ENCODE results near the gene PPP3CB.
A peak's percentile ranks its signal among the peaks of the same experiment; 100 is the strongest.
"Not testable (repeated sequence)": the region's sequence is repeated elsewhere in the genome, so short reads cannot be mapped to it uniquely, and the experiment has no call there.

Gene PPP3CB

DNA sequence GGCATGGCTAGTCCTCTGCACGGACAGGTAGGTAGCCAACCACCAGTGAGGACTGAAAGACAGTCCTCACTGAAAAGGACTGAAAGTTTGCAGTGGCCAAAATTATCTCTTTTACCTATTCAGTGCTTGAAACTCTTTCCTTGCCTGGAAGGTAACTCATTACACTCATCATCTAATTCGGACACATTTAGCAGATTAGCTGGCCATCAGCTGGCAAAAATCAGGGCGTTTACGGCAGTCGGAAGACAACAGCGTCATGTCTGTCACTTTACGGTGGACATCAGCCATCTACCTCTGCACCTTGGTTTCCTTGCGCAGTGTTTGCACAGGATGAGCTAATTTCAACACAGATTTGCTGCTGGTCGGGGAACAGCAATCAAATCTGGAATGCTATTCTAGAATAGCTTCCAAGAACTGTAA lies 82.7 kb downstream of the PPP3CB start:
- Histone ChIP-seq H3K36me3 (ENCODE audit: insufficient read depth, low read length) (no peaks in the 10 kb centered on the region), H3K4me2 (ENCODE audit: low read length) (peak overlapping the region; percentile 87), H3K27me3 (ENCODE audit: control insufficient read depth, insufficient read depth, low read length) (no peaks in the 10 kb centered on the region), H3K9ac (ENCODE audit: low read depth, low read length) (peak overlapping the region; percentile 94), H3K9me3 (replicated peaks; ENCODE audit: low read length) (no peaks in the 10 kb centered on the region), H3K4me3 (ENCODE audit: low read length) (peak overlapping the region; percentile 91), H3K4me1 (ENCODE audit: control insufficient read depth, insufficient read depth, low read length) (peaks cover 16% of the 10 kb centered on the region)

- no peak overlapping the region for H3K4me3 ChIP-seq (ENCODE audit: low read length)
- H3K4me1 ChIP-seq (ENCODE audit: control insufficient read depth, insufficient read depth, low read length) = peaks cover 18% of the 10 kb centered on the region
- peaks cover 12% of the 10 kb centered on the region for H3K36me3 ChIP-seq (ENCODE audit: insufficient read depth, low read length)
- H3K9ac ChIP-seq (ENCODE audit: low read depth, low read length) = no peak overlapping the region
- H3K9me3 ChIP-seq (replicated peaks; ENCODE audit: low read length) = no peaks in the 10 kb centered on the region
- no peaks in the 10 kb centered on the region for H3K27me3 ChIP-seq (ENCODE audit: control insufficient read depth, insufficient read depth, low read length)
- H3K4me2 ChIP-seq (ENCODE audit: low read length) = no peak overlapping the region
Measured at GRCh38 chr10:73410897-73411296, 84.9 kb downstream of the PPP3CB start.

DNA sequence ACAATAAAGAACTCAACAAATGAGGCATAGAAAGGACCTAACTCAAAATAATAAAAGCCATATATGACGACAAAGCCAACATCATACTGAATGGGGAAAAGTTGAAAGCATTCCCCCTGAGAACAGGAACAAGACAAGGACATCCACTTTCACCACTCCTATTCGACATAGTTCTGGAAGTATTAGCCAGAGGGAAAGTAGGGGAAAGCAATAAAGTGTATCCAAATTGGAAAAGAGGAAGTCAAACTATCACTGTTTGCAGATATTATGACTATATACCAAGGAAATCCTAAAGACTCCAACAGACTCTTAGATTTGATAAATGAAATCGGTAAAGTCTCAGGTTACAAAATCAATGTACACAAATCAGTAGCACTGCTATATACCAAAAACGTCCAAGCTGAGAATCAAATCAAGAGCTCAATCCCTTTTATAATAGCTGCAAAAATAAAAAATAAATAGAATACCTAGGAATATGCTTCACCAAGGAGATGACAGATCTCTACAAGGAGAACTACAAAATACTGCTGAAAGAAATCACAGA lies 86.8 kb downstream of the PPP3CB start:
- H3K9me3 ChIP-seq (replicated peaks; ENCODE audit: low read length) = no peaks in the 10 kb centered on the region
- no peak overlapping the region for H3K4me2 ChIP-seq (ENCODE audit: low read length)
- peaks cover 12% of the 10 kb centered on the region for H3K36me3 ChIP-seq (ENCODE audit: insufficient read depth, low read length)
- no peak overlapping the region for H3K9ac ChIP-seq (ENCODE audit: low read depth, low read length)
- H3K4me1 ChIP-seq (ENCODE audit: control insufficient read depth, insufficient read depth, low read length) = peaks cover 18% of the 10 kb centered on the region
- no peak overlapping the region for H3K4me3 ChIP-seq (ENCODE audit: low read length)
- H3K27me3 ChIP-seq (ENCODE audit: control insufficient read depth, insufficient read depth, low read length) = no peaks in the 10 kb centered on the region

- H3K4me1 ChIP-seq (ENCODE audit: control insufficient read depth, insufficient read depth, low read length) = peaks cover 18% of the 10 kb centered on the region
- no peaks in the 10 kb centered on the region for H3K27me3 ChIP-seq (ENCODE audit: control insufficient read depth, insufficient read depth, low read length)
- H3K4me3 ChIP-seq (ENCODE audit: low read length) = no peak overlapping the region
- no peak overlapping the region for H3K4me2 ChIP-seq (ENCODE audit: low read length)
- no peaks in the 10 kb centered on the region for H3K9me3 ChIP-seq (replicated peaks; ENCODE audit: low read length)
- H3K9ac ChIP-seq (ENCODE audit: low read depth, low read length) = no peak overlapping the region
- peaks cover 12% of the 10 kb centered on the region for H3K36me3 ChIP-seq (ENCODE audit: insufficient read depth, low read length)
Measured at GRCh38 chr10:73408061-73408460, 87.8 kb downstream of the PPP3CB start.

GRCh38 chr10:73407495-73407894 lies 88.3 kb downstream of the PPP3CB start:
- no peaks in the 10 kb centered on the region for H3K9me3 ChIP-seq (replicated peaks; ENCODE audit: low read length)
- H3K27me3 ChIP-seq (ENCODE audit: control insufficient read depth, insufficient read depth, low read length) = no peaks in the 10 kb centered on the region
- H3K9ac ChIP-seq (ENCODE audit: low read depth, low read length) = no peak overlapping the region
- H3K4me1 ChIP-seq (ENCODE audit: control insufficient read depth, insufficient read depth, low read length) = peaks cover 18% of the 10 kb centered on the region
- H3K4me2 ChIP-seq (ENCODE audit: low read length) = no peak overlapping the region
- no peak overlapping the region for H3K4me3 ChIP-seq (ENCODE audit: low read length)
- peaks cover 12% of the 10 kb centered on the region for H3K36me3 ChIP-seq (ENCODE audit: insufficient read depth, low read length)

DNA sequence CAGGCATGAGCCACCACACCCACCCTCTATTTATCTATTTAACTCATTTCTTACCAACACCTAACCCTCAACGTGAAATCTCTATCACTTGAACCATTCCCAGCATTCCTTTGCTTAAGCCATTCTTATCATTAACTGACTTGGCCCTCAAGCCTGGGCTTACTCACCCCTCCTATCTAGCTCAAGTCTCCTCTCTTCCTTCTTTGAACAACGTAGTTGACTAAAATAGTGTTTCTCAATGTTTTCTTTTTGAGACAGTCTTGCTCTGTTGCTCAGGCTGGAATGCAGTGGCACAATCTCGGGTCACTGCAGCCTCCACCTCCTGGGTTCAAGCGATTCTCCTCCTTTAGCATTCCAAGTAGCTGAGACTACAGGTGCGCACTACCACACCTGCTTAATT lies 89.0 kb downstream of the PPP3CB start:
- Histone ChIP-seq H3K27me3 (ENCODE audit: control insufficient read depth, insufficient read depth, low read length) (no peaks in the 10 kb centered on the region), H3K9me3 (replicated peaks; ENCODE audit: low read length) (no peaks in the 10 kb centered on the region), H3K4me1 (ENCODE audit: control insufficient read depth, insufficient read depth, low read length) (peaks cover 13% of the 10 kb centered on the region), H3K4me3 (ENCODE audit: low read length) (no peak overlapping the region), H3K36me3 (ENCODE audit: insufficient read depth, low read length) (peaks cover 12% of the 10 kb centered on the region), H3K9ac (ENCODE audit: low read depth, low read length) (no peak overlapping the region), H3K4me2 (ENCODE audit: low read length) (no peak overlapping the region)

GRCh38 chr10:73405556-73405955 lies 90.3 kb downstream of the PPP3CB start:
- no peak overlapping the region for H3K4me2 ChIP-seq (ENCODE audit: low read length)

DNA sequence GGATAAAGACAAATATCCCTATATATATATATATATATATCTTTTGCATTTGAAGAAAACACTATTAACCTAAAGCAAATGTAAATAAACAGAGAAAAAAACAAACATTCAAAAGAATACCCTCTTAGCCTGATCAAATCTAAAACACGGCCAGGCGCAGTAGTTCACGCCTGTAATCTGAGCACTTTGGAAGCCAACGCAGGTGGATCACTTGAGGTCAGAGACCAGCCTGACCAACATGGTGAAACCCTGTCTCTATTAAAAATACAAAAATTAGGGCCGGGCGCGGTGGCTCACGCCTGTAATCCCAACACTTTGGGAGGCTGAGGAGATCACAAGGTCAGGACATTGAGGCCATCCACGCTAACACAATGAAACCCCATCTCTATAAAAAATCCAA lies 91.1 kb downstream of the PPP3CB start:
- Histone ChIP-seq H3K9me3 (replicated peaks; ENCODE audit: low read length) (no peaks in the 10 kb centered on the region), H3K4me1 (ENCODE audit: control insufficient read depth, insufficient read depth, low read length) (peaks cover 12% of the 10 kb centered on the region), H3K4me2 (ENCODE audit: low read length) (no peak overlapping the region), H3K36me3 (ENCODE audit: insufficient read depth, low read length) (peaks cover 17% of the 10 kb centered on the region), H3K27me3 (ENCODE audit: control insufficient read depth, insufficient read depth, low read length) (no peaks in the 10 kb centered on the region), H3K4me3 (ENCODE audit: low read length) (no peak overlapping the region), H3K9ac (ENCODE audit: low read depth, low read length) (no peak overlapping the region)

More at GRCh38 chr10:73405556-73405955, 90.3 kb downstream of the PPP3CB start:
- Histone ChIP-seq H3K9me3 (replicated peaks; ENCODE audit: low read length) (no peaks in the 10 kb centered on the region), H3K9ac (ENCODE audit: low read depth, low read length) (no peak overlapping the region), H3K27me3 (ENCODE audit: control insufficient read depth, insufficient read depth, low read length) (no peaks in the 10 kb centered on the region), H3K4me1 (ENCODE audit: control insufficient read depth, insufficient read depth, low read length) (peaks cover 12% of the 10 kb centered on the region), H3K4me3 (ENCODE audit: low read length) (no peak overlapping the region), H3K36me3 (ENCODE audit: insufficient read depth, low read length) (peaks cover 13% of the 10 kb centered on the region)

DNA sequence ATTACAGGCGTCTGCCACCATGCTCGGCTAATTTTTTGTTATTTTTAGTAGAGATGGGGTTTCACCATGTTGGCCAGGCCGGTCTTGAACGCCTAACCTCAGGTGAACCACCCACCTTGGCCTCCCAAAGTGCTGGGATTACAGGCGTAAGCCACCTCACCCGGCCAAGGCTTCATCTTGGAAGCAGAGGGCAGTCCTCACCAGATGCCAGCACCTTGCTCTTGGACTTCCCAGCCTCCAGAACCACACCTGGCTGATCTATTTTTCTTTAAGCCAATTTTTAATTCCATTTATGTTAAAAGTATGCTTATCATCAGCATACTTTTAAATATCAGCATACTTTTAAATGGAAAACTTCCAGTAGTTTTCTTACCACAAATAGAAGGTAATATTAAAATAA lies 94.2 kb downstream of the PPP3CB start:
- H3K36me3 ChIP-seq (ENCODE audit: insufficient read depth, low read length) = peaks cover 21% of the 10 kb centered on the region
- no peaks in the 10 kb centered on the region for H3K4me1 ChIP-seq (ENCODE audit: control insufficient read depth, insufficient read depth, low read length)
- H3K27me3 ChIP-seq (ENCODE audit: control insufficient read depth, insufficient read depth, low read length) = no peaks in the 10 kb centered on the region
- no peaks in the 10 kb centered on the region for H3K9me3 ChIP-seq (replicated peaks; ENCODE audit: low read length)
- H3K4me3 ChIP-seq (ENCODE audit: low read length) = no peak overlapping the region
- no peak overlapping the region for H3K4me2 ChIP-seq (ENCODE audit: low read length)
- H3K9ac ChIP-seq (ENCODE audit: low read depth, low read length) = no peak overlapping the region

DNA sequence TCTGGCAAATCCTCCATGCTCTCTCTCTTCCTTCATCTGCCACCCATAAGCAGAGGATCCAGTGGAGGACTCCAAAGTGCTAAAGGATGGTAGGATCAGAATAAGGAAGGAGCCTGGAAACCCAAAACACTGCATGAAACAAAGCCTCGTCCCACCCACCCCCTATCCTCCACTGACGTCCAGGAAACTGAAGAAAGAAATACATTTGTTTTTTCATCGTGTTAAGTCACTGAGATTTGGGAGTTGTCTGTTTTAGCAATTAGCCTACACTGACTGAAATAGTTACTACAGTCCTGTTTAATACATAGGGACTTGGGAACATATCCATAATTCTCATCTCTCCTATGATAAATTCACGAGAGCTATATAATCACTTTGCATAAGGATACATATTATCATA lies 96.8 kb downstream of the PPP3CB start:
- no peaks in the 10 kb centered on the region for H3K4me1 ChIP-seq (ENCODE audit: control insufficient read depth, insufficient read depth, low read length)
- H3K4me2 ChIP-seq (ENCODE audit: low read length) = no peak overlapping the region
- no peak overlapping the region for H3K4me3 ChIP-seq (ENCODE audit: low read length)
- no peak overlapping the region for H3K9ac ChIP-seq (ENCODE audit: low read depth, low read length)
- H3K9me3 ChIP-seq (replicated peaks; ENCODE audit: low read length) = no peaks in the 10 kb centered on the region
- H3K36me3 ChIP-seq (ENCODE audit: insufficient read depth, low read length) = peaks cover 39% of the 10 kb centered on the region
- no peaks in the 10 kb centered on the region for H3K27me3 ChIP-seq (ENCODE audit: control insufficient read depth, insufficient read depth, low read length)

GRCh38 chr10:73398024-73398423 lies 97.8 kb downstream of the PPP3CB start:
- no peak overlapping the region for H3K4me2 ChIP-seq (ENCODE audit: low read length)
- H3K27me3 ChIP-seq (ENCODE audit: control insufficient read depth, insufficient read depth, low read length) = no peaks in the 10 kb centered on the region
- no peak overlapping the region for H3K9ac ChIP-seq (ENCODE audit: low read depth, low read length)
- H3K9me3 ChIP-seq (replicated peaks; ENCODE audit: low read length) = no peaks in the 10 kb centered on the region
- no peaks in the 10 kb centered on the region for H3K4me1 ChIP-seq (ENCODE audit: control insufficient read depth, insufficient read depth, low read length)
- peaks cover 39% of the 10 kb centered on the region for H3K36me3 ChIP-seq (ENCODE audit: insufficient read depth, low read length)
- H3K4me3 ChIP-seq (ENCODE audit: low read length) = no peak overlapping the region

GRCh38 chr10:73394325-73394724 lies 101.5 kb downstream of the PPP3CB start:
- H3K4me2 ChIP-seq (ENCODE audit: low read length); H3K9ac ChIP-seq (ENCODE audit: low read depth, low read length); H3K4me3 ChIP-seq (ENCODE audit: low read length); H3K4me1 ChIP-seq (ENCODE audit: control insufficient read depth, insufficient read depth, low read length); H3K27me3 ChIP-seq (ENCODE audit: control insufficient read depth, insufficient read depth, low read length); H3K9me3 ChIP-seq (replicated peaks; ENCODE audit: low read length): not testable (repeated sequence)
- H3K36me3 ChIP-seq (ENCODE audit: insufficient read depth, low read length) = peaks cover 52% of the 10 kb centered on the region
